ENCODE measurements around the gene CRTAC1.

- no peak for TF ChIP-seq CTCF (optimal IDR thresholded peaks at IDR 0.05 in 1 of 3, IDR thresholded peaks at IDR 0.05 in 1 of 3, conservative IDR thresholded peaks at IDR 0.05 in 1 of 3; ENCODE audit: extremely low read depth in 1 of 3, insufficient read depth in 2 of 3, low read length in 3 of 3)
- no peak for TF ChIP-seq EZH2 (IDR thresholded peaks at IDR 0.05; ENCODE audit: low read length)
Measured at GRCh38 chr10:98000346-98000745, 30.1 kb downstream of the CRTAC1 start.

Data from keratinocyte (primary cell).